GM12801 (cell line): ENCODE results near the gene NCAM2.

ENCODE experiments used
- CTCF ChIP-seq: IDR thresholded peaks from one replicate; pipeline ENCODE4 v1.5.1; 2011; ENCODE audit warnings: control low read depth; ENCODE audit not compliant: insufficient read length; ENCODE audit errors: extremely low read depth

NCAM2 gene

GRCh38 chr21:21187579-21187978 lies 189.4 kb downstream of the NCAM2 start:
- TF ChIP-seq CTCF = no peak

DNA sequence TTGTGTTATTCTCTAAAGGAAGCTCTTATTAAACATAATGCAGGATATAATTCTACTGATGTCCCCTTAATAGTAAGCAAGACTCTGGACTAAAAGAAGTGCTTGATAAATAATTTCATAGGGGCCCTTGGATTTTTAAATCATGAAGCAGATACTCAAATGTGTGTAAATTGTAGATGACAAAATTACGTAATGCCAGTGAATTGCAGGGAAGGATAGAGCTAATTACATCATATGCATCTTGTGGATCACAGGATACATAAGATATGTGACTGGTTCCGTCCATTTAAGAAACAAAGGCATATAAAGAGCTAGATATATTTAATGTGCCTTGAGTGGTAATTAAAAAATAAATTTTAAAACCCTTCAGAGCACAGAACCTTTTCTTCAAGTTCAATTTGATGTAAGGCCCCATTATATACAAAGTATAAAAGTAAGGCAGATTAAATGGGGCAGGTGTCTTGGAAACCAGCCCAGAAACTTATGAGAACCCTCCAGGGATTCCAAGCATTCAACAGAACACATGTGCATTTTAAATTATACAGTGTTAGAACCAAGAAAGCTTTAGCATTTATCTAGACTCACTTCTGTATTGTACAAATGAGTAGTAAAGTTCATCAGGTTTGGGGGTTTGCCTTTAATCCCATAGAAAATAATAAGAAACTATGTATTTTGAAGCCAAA lies 190.4 kb downstream of the NCAM2 start:
- TF ChIP-seq CTCF = no peak

- TF ChIP-seq CTCF = no peak
Measured at GRCh38 chr21:21195417-21195943, 197.3 kb downstream of the NCAM2 start.

GRCh38 chr21:21196087-21196486 lies 197.9 kb downstream of the NCAM2 start:
- TF ChIP-seq CTCF = no peak

GRCh38 chr21:21196848-21197247 lies 198.6 kb downstream of the NCAM2 start:
- TF ChIP-seq CTCF = no peak

DNA sequence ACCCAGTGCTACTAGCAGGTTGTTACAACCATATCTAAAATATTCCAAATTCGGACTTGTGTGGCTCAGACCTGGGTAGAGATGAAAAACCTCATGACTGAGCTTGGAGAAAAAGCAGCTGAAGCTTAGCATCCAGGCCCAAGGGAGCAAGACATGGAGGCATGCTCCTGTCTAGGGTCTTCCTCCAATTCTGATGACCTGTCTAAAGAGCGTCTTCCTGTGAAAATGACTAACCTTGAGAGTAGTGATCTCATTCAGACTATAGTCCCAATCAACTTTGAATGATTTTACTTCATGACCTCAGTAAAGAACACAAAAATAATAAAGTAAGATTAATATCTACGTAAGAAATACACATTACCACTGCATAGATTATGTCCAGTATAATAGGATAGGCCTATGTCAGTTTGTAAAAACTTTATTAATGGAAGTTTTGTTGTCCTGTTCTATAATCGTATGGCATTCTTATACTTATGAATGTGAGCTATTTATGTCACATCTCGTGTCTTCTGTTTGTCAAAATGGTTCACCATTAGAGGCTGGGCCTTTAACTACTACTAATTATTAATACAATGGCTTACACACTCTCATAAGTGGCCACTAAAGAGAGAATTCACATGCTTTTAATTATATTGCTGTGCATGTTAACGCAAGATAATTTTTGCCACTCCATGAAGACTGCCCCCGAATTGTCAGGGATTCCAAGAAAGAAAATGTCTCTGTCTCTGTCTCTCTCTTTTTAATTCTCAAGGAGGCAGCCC lies 201.3 kb downstream of the NCAM2 start:
- no peak for TF ChIP-seq CTCF

DNA sequence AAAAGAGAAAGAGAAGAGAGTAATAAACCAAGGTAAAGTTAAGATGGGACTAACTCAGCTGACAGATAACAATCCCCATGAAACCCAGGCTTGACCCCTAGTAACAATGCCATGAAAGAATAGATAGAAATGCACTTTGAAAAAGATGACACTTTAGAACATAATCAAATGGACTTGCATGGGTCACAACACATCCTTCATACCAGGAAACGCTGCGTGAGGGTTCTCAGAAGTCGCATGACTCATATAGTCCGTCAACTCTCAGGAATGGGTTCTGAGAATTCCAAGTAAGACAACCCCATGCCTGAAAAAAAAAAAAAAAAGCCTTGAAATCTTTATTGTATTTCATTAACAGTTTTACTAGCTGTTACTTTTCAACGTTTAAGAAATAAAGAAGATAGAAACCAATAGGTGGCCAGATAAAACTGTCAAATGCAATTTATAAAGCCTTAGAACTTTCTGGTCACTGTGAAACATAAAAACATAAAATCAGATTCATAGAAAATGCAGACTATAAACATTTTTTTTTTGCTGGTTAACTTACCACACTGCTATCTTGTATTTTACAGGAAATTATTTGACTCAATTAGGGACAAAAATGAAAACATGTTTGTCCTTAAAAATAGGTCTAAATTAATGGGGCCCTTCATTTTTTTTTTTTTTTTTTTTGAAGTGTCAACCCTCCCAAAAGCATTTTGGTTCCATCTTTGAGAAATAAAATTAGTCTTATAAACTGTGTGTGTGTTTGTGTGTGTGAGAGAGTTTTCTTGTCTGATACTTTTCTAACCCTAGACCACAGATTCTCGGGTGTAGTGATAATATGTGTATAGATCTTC lies 202.1 kb downstream of the NCAM2 start:
- TF ChIP-seq CTCF = no peak
